Peyer's patch (tissue), 4 donors: ENCODE measurements around the gene MTHFS.
"Not testable (repeated sequence)": the region's sequence is repeated elsewhere in the genome, so short reads cannot be mapped to it uniquely, and the experiment has no call there.

Experiments used
- POLR2A ChIP-seq, 2 donors: fragments of 450-650 bp; IDR thresholded peaks; one replicate each; pipeline ENCODE4 v1.5.1; 2017; ENCODE audit warnings: antibody characterized with exemption in 2 of 2, mild to moderate bottlenecking in 2 of 2, moderate library complexity in 2 of 2
- TF ChIP-seq, protein P1 (sequence below), 6 experiments: fragments of 450-650 bp in 4 of 6; fragments of 200-600 bp in 2 of 6; sonication (generic) in 1 of 6; IDR thresholded peaks; one replicate each; pipeline ENCODE4 v1.5.1; 2017 to 2019; ENCODE audit warnings: antibody characterized with exemption in 6 of 6, mild to moderate bottlenecking in 3 of 6, moderate library complexity in 1 of 6

GRCh38 chr15:79915776-79916501 is 19.1 kb upstream of the MTHFS start:
- TF ChIP-seq, protein P1, sequence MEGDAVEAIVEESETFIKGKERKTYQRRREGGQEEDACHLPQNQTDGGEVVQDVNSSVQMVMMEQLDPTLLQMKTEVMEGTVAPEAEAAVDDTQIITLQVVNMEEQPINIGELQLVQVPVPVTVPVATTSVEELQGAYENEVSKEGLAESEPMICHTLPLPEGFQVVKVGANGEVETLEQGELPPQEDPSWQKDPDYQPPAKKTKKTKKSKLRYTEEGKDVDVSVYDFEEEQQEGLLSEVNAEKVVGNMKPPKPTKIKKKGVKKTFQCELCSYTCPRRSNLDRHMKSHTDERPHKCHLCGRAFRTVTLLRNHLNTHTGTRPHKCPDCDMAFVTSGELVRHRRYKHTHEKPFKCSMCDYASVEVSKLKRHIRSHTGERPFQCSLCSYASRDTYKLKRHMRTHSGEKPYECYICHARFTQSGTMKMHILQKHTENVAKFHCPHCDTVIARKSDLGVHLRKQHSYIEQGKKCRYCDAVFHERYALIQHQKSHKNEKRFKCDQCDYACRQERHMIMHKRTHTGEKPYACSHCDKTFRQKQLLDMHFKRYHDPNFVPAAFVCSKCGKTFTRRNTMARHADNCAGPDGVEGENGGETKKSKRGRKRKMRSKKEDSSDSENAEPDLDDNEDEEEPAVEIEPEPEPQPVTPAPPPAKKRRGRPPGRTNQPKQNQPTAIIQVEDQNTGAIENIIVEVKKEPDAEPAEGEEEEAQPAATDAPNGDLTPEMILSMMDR (IDR thresholded peaks at IDR 0.05), result not testable (repeated sequence)
- TF ChIP-seq POLR2A (IDR thresholded peaks at IDR 0.05), result not testable (repeated sequence)
